UCSD-AML1 (cell line): ENCODE results near the gene OCA2.
"Not testable (repeated sequence)": the region's sequence is repeated elsewhere in the genome, so short reads cannot be mapped to it uniquely, and the experiment has no call there.

Source experiments
- DNase-seq: peaks from one replicate; lab custom pipeline; 2025; ENCODE audit not compliant: unreplicated experiment; lab: John Stamatoyannopoulos, UW

The OCA2 gene

GRCh38 chr15:27787931-27788330, 311.2 kb downstream of the OCA2 start:
- no peak for DNase-seq

GRCh38 chr15:27784107-27784506, 315.0 kb downstream of the OCA2 start:
- no peak for DNase-seq

- no peak for DNase-seq
These were observed 315.4 kb downstream of the OCA2 start for GRCh38 chr15:27783678-27784077.

- DNase-seq = no peak
These were observed 317.0 kb downstream of the OCA2 start for GRCh38 chr15:27782125-27782524.

GRCh38 chr15:27776501-27776900, 322.6 kb downstream of the OCA2 start:
- no peak for DNase-seq

GRCh38 chr15:27774638-27775037, 324.5 kb downstream of the OCA2 start:
- DNase-seq = no peak

- DNase-seq = no peak
These were observed 324.9 kb downstream of the OCA2 start for GRCh38 chr15:27774191-27774590.

- DNase-seq = no peak
These were observed 327.2 kb downstream of the OCA2 start for GRCh38 chr15:27771892-27772291.

- no peak for DNase-seq
These were observed 328.2 kb downstream of the OCA2 start for GRCh38 chr15:27770769-27771554.

- no peak for DNase-seq
These were observed 329.0 kb downstream of the OCA2 start for GRCh38 chr15:27770086-27770607.

GRCh38 chr15:27769652-27770051, 329.5 kb downstream of the OCA2 start:
- DNase-seq = no peak

- DNase-seq = no peak
These were observed 330.2 kb downstream of the OCA2 start for GRCh38 chr15:27768732-27769475.

GRCh38 chr15:27767918-27768640, 331.0 kb downstream of the OCA2 start:
- DNase-seq = no peak

- not testable (repeated sequence) for DNase-seq
These were observed 331.7 kb downstream of the OCA2 start for GRCh38 chr15:27767430-27767829.

GRCh38 chr15:27764339-27764738, 334.8 kb downstream of the OCA2 start:
- DNase-seq = no peak

- no peak for DNase-seq
These were observed 335.6 kb downstream of the OCA2 start for GRCh38 chr15:27763514-27763913.

- no peak for DNase-seq
These were observed 336.6 kb downstream of the OCA2 start for GRCh38 chr15:27762471-27762870.

- no peak for DNase-seq
These were observed 342.1 kb downstream of the OCA2 start for GRCh38 chr15:27757052-27757451.

- DNase-seq = no peak
These were observed 346.4 kb downstream of the OCA2 start for GRCh38 chr15:27752691-27753090.

- DNase-seq = no peak
These were observed 351.1 kb downstream of the OCA2 start for GRCh38 chr15:27747997-27748396.

- DNase-seq = no peak
These were observed 352.6 kb downstream of the OCA2 start for GRCh38 chr15:27746401-27746955.
